Transverse colon (tissue), 4 donors: ENCODE measurements around the gene XXYLT1.

Experiments
- CTCF ChIP-seq, 5 experiments: fragments of 200-600 bp in 3 of 5; fragments of 450-650 bp in 2 of 5; sonication (generic) in 3 of 5; IDR thresholded peaks; 1 replicate in 2 of 5; 2 replicates in 3 of 5; pipeline ENCODE4 v1.5.1; 2016 to 2017; ENCODE audit warnings: antibody characterized with exemption in 5 of 5, inconsistent platforms in 3 of 5, mild to moderate bottlenecking in 2 of 5, moderate library complexity in 1 of 5
- EP300 ChIP-seq: sonication (generic); formaldehyde crosslinking; IDR thresholded peaks from one replicate; pipeline ENCODE4 v1.6.1; 2017; ENCODE audit warnings: antibody characterized with exemption, low read depth
- POLR2AphosphoS5 ChIP-seq, 3 donors: sonication (generic); formaldehyde crosslinking; IDR thresholded peaks; one replicate each; pipeline ENCODE4 v1.6.1; 2016; ENCODE audit warnings: antibody characterized with exemption in 3 of 3

- TF ChIP-seq CTCF (IDR thresholded peaks at IDR 0.05) (peak in 1 of 5 experiments; percentile 17), EP300 (no peak), POLR2AphosphoS5 (IDR thresholded peaks at IDR 0.05) (no peak)
Observed at GRCh38 chr3:195260280-195260905, 10.6 kb downstream of the XXYLT1 start.
